ENCODE results near the gene INO80B.

DNA sequence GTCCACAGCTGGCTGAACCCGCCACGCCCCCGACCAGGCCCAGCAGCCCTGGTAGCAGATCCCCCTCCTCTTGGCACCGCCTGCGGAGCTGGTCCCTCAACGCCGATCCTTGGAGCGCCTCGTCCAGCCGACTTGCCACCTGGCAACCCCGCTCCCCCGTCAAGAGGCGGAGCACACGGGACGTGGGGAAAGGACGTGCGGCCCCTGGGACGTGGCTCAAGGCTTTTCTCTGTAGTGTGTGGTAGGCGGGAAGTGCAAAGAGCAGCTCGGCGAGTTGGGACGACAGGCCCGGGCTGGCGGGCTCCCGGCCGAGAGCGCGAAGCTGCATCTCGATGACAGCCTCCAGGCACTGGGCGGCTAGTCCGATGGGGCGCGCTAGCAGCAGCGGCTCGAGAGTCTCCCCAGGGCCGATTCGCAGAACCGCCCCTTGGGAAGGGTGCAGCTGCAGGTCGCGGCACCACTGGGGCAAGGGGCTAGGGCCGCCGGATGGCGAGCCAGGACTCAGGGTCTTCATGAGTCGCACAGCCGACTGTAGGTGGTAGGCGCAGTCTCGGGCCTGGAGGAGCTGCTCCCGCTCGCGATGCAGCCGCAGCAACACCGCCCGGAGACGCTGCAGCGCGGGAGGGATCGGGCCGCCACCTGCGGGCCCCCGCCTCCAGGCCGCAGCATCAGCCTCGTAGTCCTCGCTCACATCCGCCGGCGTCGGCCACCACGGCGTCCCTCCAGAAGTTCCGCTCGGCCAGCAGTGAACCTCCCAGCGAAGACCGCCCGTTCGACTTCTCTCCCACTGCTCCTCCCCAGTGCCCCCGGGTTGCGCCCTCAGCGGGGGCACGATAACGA is 27.3 kb downstream of the INO80B start:
- TF ChIP-seq SP4 (IDR thresholded peaks at IDR 0.05; ENCODE audit: low read length) = no peak
- no peak for TF ChIP-seq TAF1 (IDR thresholded peaks at IDR 0.05; ENCODE audit: low read depth, low read length)
- no peak for TF ChIP-seq TBP (IDR thresholded peaks at IDR 0.05; ENCODE audit: low read depth, low read length)
- TF ChIP-seq CBX8 (IDR thresholded peaks at IDR 0.05; ENCODE audit: borderline replicate concordance, low read depth, low read length) = no peak
- no peak for TF ChIP-seq RXRA (IDR thresholded peaks at IDR 0.05; ENCODE audit: insufficient read depth, low read depth, low read length)
- TF ChIP-seq EP300 (IDR thresholded peaks at IDR 0.05; ENCODE audit: borderline replicate concordance in 1 of 2, low read depth in 2 of 2, low read length in 2 of 2) = no peak
